ENCODE data around the gene KBTBD12.
"Not testable (repeated sequence)": the region's sequence is repeated elsewhere in the genome, so short reads cannot be mapped to it uniquely, and the experiment has no call there.

The KBTBD12 gene

DNA sequence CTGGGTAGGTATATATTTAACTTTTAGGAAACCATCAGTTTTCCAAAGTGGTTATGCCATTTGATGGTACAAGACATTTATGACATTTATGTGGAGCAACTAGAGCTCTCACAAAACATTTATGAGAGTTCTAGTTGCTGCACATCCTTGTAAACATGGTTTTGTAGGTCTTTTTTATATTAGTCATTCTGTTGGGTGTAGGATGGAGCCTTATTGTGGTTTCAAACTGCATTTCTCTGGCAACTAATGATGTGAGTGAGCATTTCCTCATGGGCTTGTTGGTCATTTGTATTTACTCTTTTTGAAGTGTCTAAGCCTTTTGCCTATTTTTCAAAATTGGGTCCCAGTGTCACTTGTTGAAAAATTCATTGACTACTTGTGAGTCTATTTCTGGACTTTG lies 47.0 kb upstream of the KBTBD12 start:
- Histone ChIP-seq H3K4me3 (ENCODE audit: insufficient read depth, low read length, poor library complexity, severe bottlenecking) (no peak overlapping the region), H3K9ac (ENCODE audit: low read length) (no peak overlapping the region), H4K20me1 (ENCODE audit: low read depth, low read length) (no peaks in the 10 kb centered on the region), H3F3A (ENCODE audit: insufficient read depth) (no peaks in the 10 kb centered on the region), H3K27me3 (ENCODE audit: low read length) (no peaks in the 10 kb centered on the region), H3K4me2 (ENCODE audit: low read depth, low read length, poor library complexity, severe bottlenecking) (no peak overlapping the region), H3K9me3 (ENCODE audit: insufficient read depth, low read length) (no peaks in the 10 kb centered on the region), H2AFZ (ENCODE audit: low read depth, low read length, severe bottlenecking) (no peak overlapping the region), H3K9me2 (replicated peaks; ENCODE audit: insufficient read depth, low read length) (no peaks in the 10 kb centered on the region), H3K36me3 (ENCODE audit: low read length) (no peaks in the 10 kb centered on the region), H3K79me2 (ENCODE audit: insufficient read depth, low read length) (no peaks in the 10 kb centered on the region), H3K27ac (ENCODE audit: low read depth, low read length) (no peak overlapping the region)
- TF ChIP-seq CTCF (IDR thresholded peaks at IDR 0.05; ENCODE audit: insufficient read depth, low read length, poor library complexity, severe bottlenecking) (no peak), EZH2phosphoT487 (conservative IDR thresholded peaks at IDR 0.05; ENCODE audit: low read length) (no peak)

DNA sequence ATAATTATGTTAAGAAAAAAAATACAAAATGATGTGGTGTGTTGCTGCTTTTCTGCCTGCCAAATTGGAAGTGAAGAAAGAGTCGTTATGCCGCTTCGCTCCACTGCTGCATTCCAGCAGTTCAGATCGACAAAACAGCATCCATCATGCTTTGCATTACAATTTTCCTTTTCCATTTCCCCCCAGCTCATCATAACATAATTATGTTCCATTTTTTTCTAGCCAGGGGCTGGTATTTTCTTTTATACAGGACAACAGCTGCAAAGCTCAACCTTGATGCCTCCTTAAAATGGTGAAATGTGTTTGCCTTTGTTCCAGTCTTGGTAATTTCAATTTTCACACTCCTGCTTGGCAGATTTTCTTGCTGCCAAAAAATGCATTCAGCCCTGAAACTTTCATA lies 44.9 kb upstream of the KBTBD12 start:
- Histone ChIP-seq H3K36me3 (ENCODE audit: low read length) (no peaks in the 10 kb centered on the region), H3K27ac (ENCODE audit: low read depth, low read length) (no peak overlapping the region), H3K9ac (ENCODE audit: low read length) (no peak overlapping the region), H3F3A (ENCODE audit: insufficient read depth) (no peaks in the 10 kb centered on the region), H3K4me3 (ENCODE audit: insufficient read depth, low read length, poor library complexity, severe bottlenecking) (no peak overlapping the region), H2AFZ (ENCODE audit: low read depth, low read length, severe bottlenecking) (no peak overlapping the region), H3K4me2 (ENCODE audit: low read depth, low read length, poor library complexity, severe bottlenecking) (no peak overlapping the region), H4K20me1 (ENCODE audit: low read depth, low read length) (no peaks in the 10 kb centered on the region), H3K9me3 (ENCODE audit: insufficient read depth, low read length) (no peaks in the 10 kb centered on the region), H3K79me2 (ENCODE audit: insufficient read depth, low read length) (no peaks in the 10 kb centered on the region), H3K27me3 (ENCODE audit: low read length) (no peaks in the 10 kb centered on the region), H3K9me2 (replicated peaks; ENCODE audit: insufficient read depth, low read length) (no peaks in the 10 kb centered on the region)
- TF ChIP-seq CTCF (IDR thresholded peaks at IDR 0.05; ENCODE audit: insufficient read depth, low read length, poor library complexity, severe bottlenecking) (no peak), EZH2phosphoT487 (conservative IDR thresholded peaks at IDR 0.05; ENCODE audit: low read length) (no peak)

DNA sequence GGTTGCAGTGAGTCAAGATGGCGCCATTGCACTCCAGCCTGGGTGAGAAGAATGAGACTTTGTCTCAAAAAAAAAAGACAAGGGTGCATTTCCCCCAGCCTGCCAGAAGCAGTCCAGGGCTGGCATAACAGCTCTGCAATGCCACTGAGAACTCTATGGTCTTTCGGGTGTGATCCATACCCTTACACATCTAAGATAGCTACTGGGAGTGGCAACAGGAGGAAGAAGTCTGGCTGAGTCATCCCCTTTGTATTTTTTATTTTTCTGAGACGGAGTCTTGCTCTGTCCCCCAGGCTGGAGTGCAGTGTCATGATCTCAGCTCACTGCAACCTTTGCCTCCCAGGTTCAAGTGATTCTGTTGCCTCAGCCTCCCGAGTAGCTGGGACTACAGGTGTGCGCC lies 40.9 kb upstream of the KBTBD12 start:
- not testable (repeated sequence) for H4K20me1 ChIP-seq (ENCODE audit: low read depth, low read length); H3K79me2 ChIP-seq (ENCODE audit: insufficient read depth, low read length); H3K36me3 ChIP-seq (ENCODE audit: low read length); H3K27ac ChIP-seq (ENCODE audit: low read depth, low read length); H3K9me3 ChIP-seq (ENCODE audit: insufficient read depth, low read length); H3K27me3 ChIP-seq (ENCODE audit: low read length); H3K9me2 ChIP-seq (replicated peaks; ENCODE audit: insufficient read depth, low read length); H3K4me2 ChIP-seq (ENCODE audit: low read depth, low read length, poor library complexity, severe bottlenecking); H3K9ac ChIP-seq (ENCODE audit: low read length); H3K4me3 ChIP-seq (ENCODE audit: insufficient read depth, low read length, poor library complexity, severe bottlenecking); H3F3A ChIP-seq (ENCODE audit: insufficient read depth); H2AFZ ChIP-seq (ENCODE audit: low read depth, low read length, severe bottlenecking)

DNA sequence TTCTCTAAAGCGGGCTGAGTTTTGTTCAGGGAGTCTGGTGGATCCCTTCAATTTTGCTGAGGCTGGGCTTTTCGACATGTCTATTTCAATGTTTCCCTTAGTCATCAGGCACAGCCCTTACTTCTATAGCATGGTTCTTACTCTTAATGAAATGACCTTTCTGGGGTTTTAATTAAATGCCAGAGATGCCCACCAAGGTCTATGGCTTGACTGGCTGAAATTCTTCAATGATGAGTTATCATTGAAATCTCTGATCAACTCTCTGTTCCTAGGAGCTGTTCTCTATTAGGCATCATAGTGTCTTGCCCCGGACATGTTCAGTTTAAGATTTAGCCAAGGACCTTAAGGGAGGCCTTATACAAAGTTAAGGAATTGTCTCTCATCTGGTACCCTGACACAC lies 33.4 kb upstream of the KBTBD12 start:
- no peaks in the 10 kb centered on the region for H3K27me3 ChIP-seq (ENCODE audit: low read length)
- no peak overlapping the region for H2AFZ ChIP-seq (ENCODE audit: low read depth, low read length, severe bottlenecking)
- H3F3A ChIP-seq (ENCODE audit: insufficient read depth): no peaks in the 10 kb centered on the region
- no peaks in the 10 kb centered on the region for H4K20me1 ChIP-seq (ENCODE audit: low read depth, low read length)
- no peaks in the 10 kb centered on the region for H3K9me3 ChIP-seq (ENCODE audit: insufficient read depth, low read length)
- no peak overlapping the region for H3K4me3 ChIP-seq (ENCODE audit: insufficient read depth, low read length, poor library complexity, severe bottlenecking)
- H3K27ac ChIP-seq (ENCODE audit: low read depth, low read length): no peak overlapping the region
- no peak overlapping the region for H3K9ac ChIP-seq (ENCODE audit: low read length)
- no peak overlapping the region for H3K4me2 ChIP-seq (ENCODE audit: low read depth, low read length, poor library complexity, severe bottlenecking)
- no peaks in the 10 kb centered on the region for H3K36me3 ChIP-seq (ENCODE audit: low read length)
- no peaks in the 10 kb centered on the region for H3K79me2 ChIP-seq (ENCODE audit: insufficient read depth, low read length)
- no peaks in the 10 kb centered on the region for H3K9me2 ChIP-seq (replicated peaks; ENCODE audit: insufficient read depth, low read length)
- TF ChIP-seq CTCF (IDR thresholded peaks at IDR 0.05; ENCODE audit: insufficient read depth, low read length, poor library complexity, severe bottlenecking) (no peak), EZH2phosphoT487 (conservative IDR thresholded peaks at IDR 0.05; ENCODE audit: low read length) (no peak)
